ENCODE measurements around the gene MS4A14. TPM values are rescaled to one million over a fixed set of nuclear protein-coding genes. Genes with fewer than 3 reads are reported as not detected.

Gene MS4A14
- total and polyA plus RNA-seq, 4 donors: 0.06 to 1.1 (median 0.18) TPM

DNA sequence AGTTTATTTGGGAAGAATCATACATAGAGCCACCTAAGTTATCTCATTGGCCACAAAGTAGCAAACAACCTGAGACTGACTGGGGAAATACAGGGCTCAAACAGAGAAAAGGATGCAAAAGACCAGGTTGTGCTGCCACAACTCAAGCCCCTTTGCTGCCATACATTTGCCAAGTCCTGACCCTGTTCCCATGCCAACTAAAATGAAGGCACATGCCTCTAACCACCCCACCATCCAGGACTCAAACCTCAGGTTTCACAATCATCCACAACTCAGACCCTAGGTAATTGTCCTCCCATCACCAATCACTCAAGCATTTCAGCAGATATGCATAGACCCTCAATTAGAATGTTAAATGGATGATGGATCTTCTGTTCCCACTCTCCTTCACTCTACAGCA, 58.0 kb downstream of the MS4A14 start:
- no peak for DNase-seq (ENCODE audit: low spot score)
- Histone ChIP-seq H3K9ac (ENCODE audit: low read depth in 1 of 2, low read length in 2 of 2) (no peak overlapping the region), H3K9me3 (ENCODE audit: control insufficient read depth in 4 of 4, low read length in 3 of 4) (peaks cover 0 to 2% (median 0%) of the 10 kb centered on the region in 4 donors), H3K27ac (ENCODE audit: low read depth in 1 of 2, low read length in 2 of 2) (no peak overlapping the region), H3K4me1 (ENCODE audit: control insufficient read depth in 4 of 4, insufficient read depth in 4 of 4, low read length in 3 of 4) (no peaks in the 10 kb centered on the region), H3K36me3 (ENCODE audit: control insufficient read depth in 4 of 4, insufficient read depth in 3 of 4, low read depth in 1 of 4, low read length in 3 of 4) (no peaks in the 10 kb centered on the region), H3K4me3 (ENCODE audit: low read depth in 1 of 3, low read length in 3 of 3) (no peak overlapping the region), H3K27me3 (ENCODE audit: control insufficient read depth in 4 of 4, insufficient read depth in 4 of 4, low read length in 3 of 4) (no peaks in the 10 kb centered on the region)
- no peak for TF ChIP-seq GABPA (IDR thresholded peaks at IDR 0.05 in 1 of 2, conservative IDR thresholded peaks at IDR 0.05 in 1 of 2)
- TF ChIP-seq, protein P1, sequence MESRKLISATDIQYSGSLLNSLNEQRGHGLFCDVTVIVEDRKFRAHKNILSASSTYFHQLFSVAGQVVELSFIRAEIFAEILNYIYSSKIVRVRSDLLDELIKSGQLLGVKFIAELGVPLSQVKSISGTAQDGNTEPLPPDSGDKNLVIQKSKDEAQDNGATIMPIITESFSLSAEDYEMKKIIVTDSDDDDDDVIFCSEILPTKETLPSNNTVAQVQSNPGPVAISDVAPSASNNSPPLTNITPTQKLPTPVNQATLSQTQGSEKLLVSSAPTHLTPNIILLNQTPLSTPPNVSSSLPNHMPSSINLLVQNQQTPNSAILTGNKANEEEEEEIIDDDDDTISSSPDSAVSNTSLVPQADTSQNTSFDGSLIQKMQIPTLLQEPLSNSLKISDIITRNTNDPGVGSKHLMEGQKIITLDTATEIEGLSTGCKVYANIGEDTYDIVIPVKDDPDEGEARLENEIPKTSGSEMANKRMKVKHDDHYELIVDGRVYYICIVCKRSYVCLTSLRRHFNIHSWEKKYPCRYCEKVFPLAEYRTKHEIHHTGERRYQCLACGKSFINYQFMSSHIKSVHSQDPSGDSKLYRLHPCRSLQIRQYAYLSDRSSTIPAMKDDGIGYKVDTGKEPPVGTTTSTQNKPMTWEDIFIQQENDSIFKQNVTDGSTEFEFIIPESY (IDR thresholded peaks at IDR 0.05): no peak
- no peak for TF ChIP-seq NR2F2 (IDR thresholded peaks at IDR 0.05)
- TF ChIP-seq, protein P2, sequence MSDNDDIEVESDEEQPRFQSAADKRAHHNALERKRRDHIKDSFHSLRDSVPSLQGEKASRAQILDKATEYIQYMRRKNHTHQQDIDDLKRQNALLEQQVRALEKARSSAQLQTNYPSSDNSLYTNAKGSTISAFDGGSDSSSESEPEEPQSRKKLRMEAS (IDR thresholded peaks at IDR 0.05): no peak
- no peak for TF ChIP-seq HNF4G (IDR thresholded peaks at IDR 0.05)
- TF ChIP-seq SP1 (IDR thresholded peaks at IDR 0.05): no peak
- TF ChIP-seq, protein P3, sequence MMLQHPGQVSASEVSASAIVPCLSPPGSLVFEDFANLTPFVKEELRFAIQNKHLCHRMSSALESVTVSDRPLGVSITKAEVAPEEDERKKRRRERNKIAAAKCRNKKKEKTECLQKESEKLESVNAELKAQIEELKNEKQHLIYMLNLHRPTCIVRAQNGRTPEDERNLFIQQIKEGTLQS (IDR thresholded peaks at IDR 0.05): no peak
- TF ChIP-seq JUND (IDR thresholded peaks at IDR 0.05): no peak
- no peak for TF ChIP-seq RXRA (IDR thresholded peaks at IDR 0.05)
- no peak for TF ChIP-seq YY1 (IDR thresholded peaks at IDR 0.05)
- no peak for TF ChIP-seq TAF1 (conservative IDR thresholded peaks at IDR 0.05)
- TF ChIP-seq, protein P4, sequence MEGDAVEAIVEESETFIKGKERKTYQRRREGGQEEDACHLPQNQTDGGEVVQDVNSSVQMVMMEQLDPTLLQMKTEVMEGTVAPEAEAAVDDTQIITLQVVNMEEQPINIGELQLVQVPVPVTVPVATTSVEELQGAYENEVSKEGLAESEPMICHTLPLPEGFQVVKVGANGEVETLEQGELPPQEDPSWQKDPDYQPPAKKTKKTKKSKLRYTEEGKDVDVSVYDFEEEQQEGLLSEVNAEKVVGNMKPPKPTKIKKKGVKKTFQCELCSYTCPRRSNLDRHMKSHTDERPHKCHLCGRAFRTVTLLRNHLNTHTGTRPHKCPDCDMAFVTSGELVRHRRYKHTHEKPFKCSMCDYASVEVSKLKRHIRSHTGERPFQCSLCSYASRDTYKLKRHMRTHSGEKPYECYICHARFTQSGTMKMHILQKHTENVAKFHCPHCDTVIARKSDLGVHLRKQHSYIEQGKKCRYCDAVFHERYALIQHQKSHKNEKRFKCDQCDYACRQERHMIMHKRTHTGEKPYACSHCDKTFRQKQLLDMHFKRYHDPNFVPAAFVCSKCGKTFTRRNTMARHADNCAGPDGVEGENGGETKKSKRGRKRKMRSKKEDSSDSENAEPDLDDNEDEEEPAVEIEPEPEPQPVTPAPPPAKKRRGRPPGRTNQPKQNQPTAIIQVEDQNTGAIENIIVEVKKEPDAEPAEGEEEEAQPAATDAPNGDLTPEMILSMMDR (IDR thresholded peaks at IDR 0.05; ENCODE audit: low read depth, low read length, missing input control): no peak

DNA sequence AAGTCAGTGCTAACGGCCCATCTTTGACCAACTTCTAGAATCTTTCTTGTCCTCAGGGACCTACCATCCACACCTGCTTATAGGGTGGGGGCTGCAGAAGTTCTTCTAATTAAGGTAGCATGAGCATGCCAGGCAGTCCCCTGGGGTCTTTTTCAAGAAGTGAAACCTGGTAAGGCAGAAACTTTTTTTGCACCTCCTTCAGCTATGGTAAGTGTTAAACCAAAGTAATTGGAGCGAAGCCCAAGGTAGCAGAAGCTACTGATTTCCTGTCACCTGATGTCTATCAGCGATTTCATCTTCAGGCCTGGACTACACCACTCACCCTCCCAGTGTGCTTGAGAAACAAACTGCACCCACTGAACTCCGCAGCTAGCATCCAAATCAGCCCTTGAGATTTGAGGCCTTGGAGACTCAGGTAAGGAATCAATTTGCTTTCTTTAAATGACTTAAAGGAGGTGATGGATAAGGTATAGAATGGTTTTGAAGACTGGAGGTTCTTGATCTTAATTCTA, 59.3 kb downstream of the MS4A14 start, which contains the start of gene MS4A1:
MS4A1 (plus strand) TSS at position 317 of the 512 bp plus-strand sequence. CDS start 6,528 bp downstream, outside the sequence.
- Histone ChIP-seq H3K4me1 (ENCODE audit: control insufficient read depth in 4 of 4, insufficient read depth in 4 of 4, low read length in 3 of 4) (no peaks in the 10 kb centered on the region), H3K36me3 (ENCODE audit: control insufficient read depth in 4 of 4, insufficient read depth in 3 of 4, low read depth in 1 of 4, low read length in 3 of 4) (no peaks in the 10 kb centered on the region), H3K9ac (ENCODE audit: low read depth in 1 of 2, low read length in 2 of 2) (no peak within 1 kb of the TSS), H3K4me3 (ENCODE audit: low read depth in 1 of 3, low read length in 3 of 3) (no peak within 1 kb of the TSS), H3K27me3 (ENCODE audit: control insufficient read depth in 4 of 4, insufficient read depth in 4 of 4, low read length in 3 of 4) (no peaks in the 10 kb centered on the region), H3K9me3 (ENCODE audit: control insufficient read depth in 4 of 4, low read length in 3 of 4) (no peaks in the 10 kb centered on the region), H3K27ac (ENCODE audit: low read depth in 1 of 2, low read length in 2 of 2) (no peak within 1 kb of the TSS)
- DNase-seq (ENCODE audit: low spot score): no peak
- no peak for TF ChIP-seq HNF4A (conservative IDR thresholded peaks at IDR 0.05)
- TF ChIP-seq TAF1 (conservative IDR thresholded peaks at IDR 0.05): no peak
- TF ChIP-seq, protein P4 (IDR thresholded peaks at IDR 0.05; ENCODE audit: low read depth, low read length, missing input control): no peak
- TF ChIP-seq RAD21 (IDR thresholded peaks at IDR 0.05): no peak
- TF ChIP-seq, protein P3 (IDR thresholded peaks at IDR 0.05): no peak
- TF ChIP-seq, protein P1 (IDR thresholded peaks at IDR 0.05): no peak
- no peak for TF ChIP-seq GABPA (IDR thresholded peaks at IDR 0.05 in 1 of 2, conservative IDR thresholded peaks at IDR 0.05 in 1 of 2)
- TF ChIP-seq FOXA2 (IDR thresholded peaks at IDR 0.05): no peak
- no peak for TF ChIP-seq NR2F2 (IDR thresholded peaks at IDR 0.05)
- TF ChIP-seq SP1 (IDR thresholded peaks at IDR 0.05): no peak
- no peak for TF ChIP-seq JUND (IDR thresholded peaks at IDR 0.05)
- TF ChIP-seq FOXA1 (IDR thresholded peaks at IDR 0.05): no peak
- TF ChIP-seq, protein P2 (IDR thresholded peaks at IDR 0.05): no peak
- TF ChIP-seq YY1 (IDR thresholded peaks at IDR 0.05): no peak
- no peak for TF ChIP-seq RXRA (IDR thresholded peaks at IDR 0.05)
- no peak for TF ChIP-seq HNF4G (IDR thresholded peaks at IDR 0.05)
- TF ChIP-seq, protein P5, sequence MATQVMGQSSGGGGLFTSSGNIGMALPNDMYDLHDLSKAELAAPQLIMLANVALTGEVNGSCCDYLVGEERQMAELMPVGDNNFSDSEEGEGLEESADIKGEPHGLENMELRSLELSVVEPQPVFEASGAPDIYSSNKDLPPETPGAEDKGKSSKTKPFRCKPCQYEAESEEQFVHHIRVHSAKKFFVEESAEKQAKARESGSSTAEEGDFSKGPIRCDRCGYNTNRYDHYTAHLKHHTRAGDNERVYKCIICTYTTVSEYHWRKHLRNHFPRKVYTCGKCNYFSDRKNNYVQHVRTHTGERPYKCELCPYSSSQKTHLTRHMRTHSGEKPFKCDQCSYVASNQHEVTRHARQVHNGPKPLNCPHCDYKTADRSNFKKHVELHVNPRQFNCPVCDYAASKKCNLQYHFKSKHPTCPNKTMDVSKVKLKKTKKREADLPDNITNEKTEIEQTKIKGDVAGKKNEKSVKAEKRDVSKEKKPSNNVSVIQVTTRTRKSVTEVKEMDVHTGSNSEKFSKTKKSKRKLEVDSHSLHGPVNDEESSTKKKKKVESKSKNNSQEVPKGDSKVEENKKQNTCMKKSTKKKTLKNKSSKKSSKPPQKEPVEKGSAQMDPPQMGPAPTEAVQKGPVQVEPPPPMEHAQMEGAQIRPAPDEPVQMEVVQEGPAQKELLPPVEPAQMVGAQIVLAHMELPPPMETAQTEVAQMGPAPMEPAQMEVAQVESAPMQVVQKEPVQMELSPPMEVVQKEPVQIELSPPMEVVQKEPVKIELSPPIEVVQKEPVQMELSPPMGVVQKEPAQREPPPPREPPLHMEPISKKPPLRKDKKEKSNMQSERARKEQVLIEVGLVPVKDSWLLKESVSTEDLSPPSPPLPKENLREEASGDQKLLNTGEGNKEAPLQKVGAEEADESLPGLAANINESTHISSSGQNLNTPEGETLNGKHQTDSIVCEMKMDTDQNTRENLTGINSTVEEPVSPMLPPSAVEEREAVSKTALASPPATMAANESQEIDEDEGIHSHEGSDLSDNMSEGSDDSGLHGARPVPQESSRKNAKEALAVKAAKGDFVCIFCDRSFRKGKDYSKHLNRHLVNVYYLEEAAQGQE (IDR thresholded peaks at IDR 0.05): no peak
- no peak for TF ChIP-seq EGR1 (IDR thresholded peaks at IDR 0.05; ENCODE audit: low read depth in 2 of 2)
- WGBS: 74% methylated on average over 4 of the region's 4 CpGs

Data from liver (tissue), 9 donors.